PC-9 (cell line): ENCODE measurements around the gene PEX11G. TPM values are rescaled to one million over a fixed set of nuclear protein-coding genes. Genes with fewer than 3 reads are reported as not detected.
"Not testable (repeated sequence)": the region's sequence is repeated elsewhere in the genome, so short reads cannot be mapped to it uniquely, and the experiment has no call there.

Experiments used
- BruUV-seq: library from RNA; stranded (reverse); fragments of 400-500 nt; replicated peaks from 2 replicates; lab custom pipeline; 2021; lab: Mats Ljungman, UMichigan
- CTCF ChIA-PET: fragments of 300-600 bp; sonication (Branson Sonifier 250); formaldehyde crosslinking; loops from one replicate; lab custom pipeline; 2022; ENCODE audit warnings: antibody characterized with exemption; lab: Charles Lee
- POLR2A ChIA-PET: fragments of 300-600 bp; sonication (Branson Sonifier 250); formaldehyde crosslinking; loops from one replicate; lab custom pipeline; 2022; ENCODE audit warnings: antibody characterized with exemption; ENCODE audit not compliant: unreplicated experiment; lab: Charles Lee
- DNase-seq, 2 experiments: peaks; one replicate each; pipeline versions ENCODE4 v3.0.0 to v3.0.0-alpha.2; 2015 to 2022; ENCODE audit warnings: mixed read lengths in 1 of 2
- H2AFZ ChIP-seq: fragments of 200-600 bp; sonication (generic); 2 replicates; pipeline ENCODE4 v1.8.1; 2017; ENCODE audit warnings: antibody characterized with exemption
- H3F3A ChIP-seq: fragments of 200-600 bp; sonication (generic); 2 replicates; pipeline ENCODE4 v1.8.1; 2017; ENCODE audit warnings: antibody characterized with exemption, mild to moderate bottlenecking, low read depth; ENCODE audit not compliant: insufficient read depth
- H3K27ac ChIP-seq: fragments of 200-600 bp; sonication (generic); 2 replicates; pipeline ENCODE4 v1.6.1; 2016; ENCODE audit warnings: mixed run types
- H3K27me3 ChIP-seq: fragments of 200-600 bp; sonication (generic); 2 replicates; pipeline ENCODE4 v1.6.1; 2016; ENCODE audit warnings: low read depth, mixed run types; ENCODE audit not compliant: insufficient read depth
- H3K36me3 ChIP-seq: fragments of 200-600 bp; sonication (generic); 2 replicates; pipeline ENCODE4 v1.6.1; 2016; ENCODE audit warnings: low read depth, mixed run types
- H3K4me1 ChIP-seq: fragments of 200-600 bp; sonication (generic); replicated peaks from 2 replicates; pipeline ENCODE4 v1.6.1; 2016; ENCODE audit warnings: mixed run types; ENCODE audit not compliant: insufficient read depth
- H3K4me2 ChIP-seq: fragments of 200-600 bp; sonication (generic); 2 replicates; pipeline ENCODE4 v1.6.1; 2017; ENCODE audit warnings: mixed run types
- H3K4me3 ChIP-seq: fragments of 200-600 bp; sonication (generic); 2 replicates; pipeline ENCODE4 v1.6.1; 2016; ENCODE audit warnings: mixed run types
- H3K79me2 ChIP-seq: fragments of 200-600 bp; sonication (generic); 2 replicates; pipeline ENCODE4 v1.6.1; 2017; ENCODE audit warnings: low read depth, mixed run types
- H3K9me2 ChIP-seq: fragments of 200-600 bp; sonication (generic); 2 replicates; pipeline ENCODE4 v1.8.1; 2017; ENCODE audit warnings: mild to moderate bottlenecking; ENCODE audit not compliant: insufficient read depth
- H3K9me3 ChIP-seq: fragments of 200-600 bp; sonication (generic); 2 replicates; pipeline ENCODE4 v1.8.1; 2016; ENCODE audit warnings: low read depth; ENCODE audit not compliant: insufficient read depth
- H4K20me1 ChIP-seq: fragments of 200-600 bp; sonication (generic); 2 replicates; pipeline ENCODE4 v1.8.1; 2017; ENCODE audit not compliant: insufficient read depth
- CTCF ChIP-seq: fragments of 200-600 bp; sonication (generic); conservative IDR thresholded peaks from 2 replicates; pipeline ENCODE4 v1.6.1; 2017; ENCODE audit warnings: mixed run types, antibody characterized with exemption, mild to moderate bottlenecking, moderate library complexity
- EZH2 ChIP-seq: fragments of 200-600 bp; sonication (generic); IDR thresholded peaks from 2 replicates; pipeline ENCODE4 v1.8.0; 2017; ENCODE audit warnings: antibody characterized with exemption, low read depth
- intact Hi-C: fragments of 100-400 bp; cut with micrococcal nuclease; formaldehyde crosslinking; loops from one replicate; pipeline ENCODE4 v1.10.0; 2022; ENCODE audit not compliant: unreplicated experiment
- total RNA-seq: library from RNA; stranded (reverse); gene quantifications from 2 replicates; pipeline ENCODE4 v1.2.3, GENCODE V29; 2021

Gene PEX11G
- total RNA-seq, 1 experiment from 2014 or later: 10.5 TPM

GRCh38 chr19:7435586-7435985, 53.2 kb downstream of the PEX11G start:
- no peak overlapping the region for H3K4me2 ChIP-seq
- no peaks in the 10 kb centered on the region for H3K9me2 ChIP-seq
- DNase-seq: no peak
- H3K4me1 ChIP-seq: no peaks in the 10 kb centered on the region
- H3K9me3 ChIP-seq: no peaks in the 10 kb centered on the region
- intact Hi-C loops: no loop called here
- H3K27ac ChIP-seq: no peak overlapping the region
- H4K20me1 ChIP-seq: peaks cover 5% of the 10 kb centered on the region; the same call in 1 of the 2 replicates
- H3K27me3 ChIP-seq: no peaks in the 10 kb centered on the region
- no peak overlapping the region for H3K4me3 ChIP-seq
- POLR2A ChIA-PET: no interaction called here
- peaks cover 10% of the 10 kb centered on the region for H3K36me3 ChIP-seq
- BruUV-seq: no TSS peak
- TF ChIP-seq CTCF (no peak), EZH2 (no peak)
- no peak overlapping the region for H2AFZ ChIP-seq
- CTCF ChIA-PET: no interaction called here
- H3F3A ChIP-seq: no peaks in the 10 kb centered on the region; the same call in 1 of the 2 replicates
- peaks cover 16% of the 10 kb centered on the region; the same call in 1 of the 2 replicates for H3K79me2 ChIP-seq

GRCh38 chr19:7434391-7434790, 54.4 kb downstream of the PEX11G start:
- TF ChIP-seq CTCF: no peak
- TF ChIP-seq EZH2: no peak
- POLR2A ChIA-PET: no interaction called here
- CTCF ChIA-PET: interaction anchor here (0.6 kb wide), 1 partner anchor 8 kb away, joined by 5 read pairs; no protein-coding TSS in a partner anchor
- peaks cover 5% of the 10 kb centered on the region; the same call in 1 of the 2 replicates for H4K20me1 ChIP-seq
- H3K4me2 ChIP-seq: no peak overlapping the region
- H3K27me3 ChIP-seq: no peaks in the 10 kb centered on the region
- peaks cover 10% of the 10 kb centered on the region for H3K36me3 ChIP-seq
- H3K4me3 ChIP-seq: no peak overlapping the region
- H3K27ac ChIP-seq: no peak overlapping the region
- H3K79me2 ChIP-seq: peaks cover 21% of the 10 kb centered on the region
- intact Hi-C loops: no loop called here
- H3K9me3 ChIP-seq: no peaks in the 10 kb centered on the region
- no TSS peak for BruUV-seq
- H3K4me1 ChIP-seq: no peaks in the 10 kb centered on the region
- no peak for DNase-seq
- H3K9me2 ChIP-seq: no peaks in the 10 kb centered on the region
- peaks cover 3% of the 10 kb centered on the region; the same call in 1 of the 2 replicates for H3F3A ChIP-seq
- H2AFZ ChIP-seq: no peak overlapping the region

- BruUV-seq, H3F3A ChIP-seq, H4K20me1 ChIP-seq, H3K4me1 ChIP-seq, H3K9me3 ChIP-seq, POLR2A ChIA-PET, H3K27me3 ChIP-seq, DNase-seq, H3K27ac ChIP-seq, H3K4me3 ChIP-seq, H3K9me2 ChIP-seq, intact Hi-C loops, CTCF ChIA-PET, H2AFZ ChIP-seq, H3K36me3 ChIP-seq, H3K4me2 ChIP-seq: not testable (repeated sequence)
- H3K79me2 ChIP-seq: peaks cover 21% of the 10 kb centered on the region
Observed at GRCh38 chr19:7433456-7433855, 55.4 kb downstream of the PEX11G start.
